COLO668 (cell line): Measurements from ENCODE around the gene SEL1L3.
"Not testable (repeated sequence)": the region's sequence is repeated elsewhere in the genome, so short reads cannot be mapped to it uniquely, and the experiment has no call there.

Experiments
- DNase-seq: peaks from one replicate; lab custom pipeline; 2025; ENCODE audit not compliant: unreplicated experiment; lab: John Stamatoyannopoulos, UW

Gene SEL1L3

GRCh38 chr4:25879991-25880651 lies 17.3 kb upstream of the SEL1L3 start:
- no peak for DNase-seq

- no peak for DNase-seq
Observed at GRCh38 chr4:25879587-25879986, 16.8 kb upstream of the SEL1L3 start.

- no peak for DNase-seq
Observed at GRCh38 chr4:25879091-25879584, 16.4 kb upstream of the SEL1L3 start.

- DNase-seq: no peak
Observed at GRCh38 chr4:25878676-25879075, 15.9 kb upstream of the SEL1L3 start.

- no peak for DNase-seq
Observed at GRCh38 chr4:25875281-25875745, 12.5 kb upstream of the SEL1L3 start.

- no peak for DNase-seq
Observed at GRCh38 chr4:25874655-25875054, 11.9 kb upstream of the SEL1L3 start.

- DNase-seq: no peak
Observed at GRCh38 chr4:25873632-25874129, 10.9 kb upstream of the SEL1L3 start.

GRCh38 chr4:25872851-25873631 lies 10.3 kb upstream of the SEL1L3 start:
- DNase-seq: no peak

- DNase-seq: no peak
Observed at GRCh38 chr4:25870081-25870480, 7.3 kb upstream of the SEL1L3 start.

- no peak for DNase-seq
Observed at GRCh38 chr4:25867781-25868294, 5.0 kb upstream of the SEL1L3 start.

- not testable (repeated sequence) for DNase-seq
Observed at GRCh38 chr4:25866401-25866800, 3.6 kb upstream of the SEL1L3 start.

GRCh38 chr4:25865586-25865985 lies 2.8 kb upstream of the SEL1L3 start:
- DNase-seq: no peak

- DNase-seq: no peak
Observed at GRCh38 chr4:25863831-25864418, 1.1 kb upstream of the SEL1L3 start.

- DNase-seq: peak; percentile 82
Observed at GRCh38 chr4:25863347-25863784, 578 bp upstream of the SEL1L3 start.

- peak; percentile 52 for DNase-seq
Observed at GRCh38 chr4:25861951-25862410, 807 bp downstream of the SEL1L3 start.

GRCh38 chr4:25861280-25861950 lies 1.4 kb downstream of the SEL1L3 start:
- DNase-seq: no peak

GRCh38 chr4:25860586-25861279 lies 2.1 kb downstream of the SEL1L3 start:
- no peak for DNase-seq

GRCh38 chr4:25859429-25860148 lies 3.2 kb downstream of the SEL1L3 start:
- no peak for DNase-seq

GRCh38 chr4:25857851-25858400 lies 4.9 kb downstream of the SEL1L3 start:
- no peak for DNase-seq
